Astrocyte (in vitro differentiated cells and primary cell): ENCODE results near the gene FAM124B.

Source experiments
- CTCF ChIP-seq: IDR thresholded peaks from 2 replicates; pipeline ENCODE4 v1.5.1; 2011; ENCODE audit warnings: low read depth, mild to moderate bottlenecking, inconsistent platforms, low read length, moderate library complexity; ENCODE audit not compliant: insufficient read depth
- EZH2 ChIP-seq: IDR thresholded peaks from 2 replicates; pipeline ENCODE4 v1.6.1; 2012; ENCODE audit warnings: mild to moderate bottlenecking, low read length, inconsistent platforms; ENCODE audit not compliant: insufficient read depth

- TF ChIP-seq CTCF (no peak), EZH2 (no peak)
These were observed 19.2 kb upstream of the FAM124B start for GRCh38 chr2:224421065-224421464.
